ENCODE measurements around the gene ERBIN.
"Not testable (repeated sequence)": the region's sequence is repeated elsewhere in the genome, so short reads cannot be mapped to it uniquely, and the experiment has no call there.

Gene ERBIN

GRCh38 chr5:65969539-65970393 lies 43.4 kb downstream of the ERBIN start:
- no peak for DNase-seq

GRCh38 chr5:65970481-65971367 lies 44.3 kb downstream of the ERBIN start:
- DNase-seq: no peak

GRCh38 chr5:65971643-65972042 lies 45.3 kb downstream of the ERBIN start:
- no peak for DNase-seq

GRCh38 chr5:65972896-65973295 lies 46.5 kb downstream of the ERBIN start:
- DNase-seq: not testable (repeated sequence)

GRCh38 chr5:65978251-65978650 lies 51.9 kb downstream of the ERBIN start:
- no peak for DNase-seq

GRCh38 chr5:65981548-65981947 lies 55.2 kb downstream of the ERBIN start:
- DNase-seq: no peak

- DNase-seq: no peak
Measured at GRCh38 chr5:65981969-65982619, 55.7 kb downstream of the ERBIN start.

GRCh38 chr5:65982635-65983034 lies 56.3 kb downstream of the ERBIN start:
- DNase-seq: no peak

- DNase-seq: no peak
Measured at GRCh38 chr5:65984098-65984885, 57.9 kb downstream of the ERBIN start.

GRCh38 chr5:65986050-65986451 lies 59.7 kb downstream of the ERBIN start:
- DNase-seq: no peak

- DNase-seq: no peak
Measured at GRCh38 chr5:65986796-65987195, 60.4 kb downstream of the ERBIN start.

- no peak for DNase-seq
Measured at GRCh38 chr5:65987982-65988381, 61.6 kb downstream of the ERBIN start.

- no peak for DNase-seq
Measured at GRCh38 chr5:65989158-65989557, 62.8 kb downstream of the ERBIN start.

GRCh38 chr5:65992630-65993029 lies 66.3 kb downstream of the ERBIN start:
- DNase-seq: no peak

- no peak for DNase-seq
Measured at GRCh38 chr5:65994117-65994786, 67.9 kb downstream of the ERBIN start.

GRCh38 chr5:65999061-65999723 lies 72.8 kb downstream of the ERBIN start:
- DNase-seq: no peak

- no peak for DNase-seq
Measured at GRCh38 chr5:66001952-66002351, 75.6 kb downstream of the ERBIN start.

GRCh38 chr5:66002415-66002814 lies 76.0 kb downstream of the ERBIN start:
- DNase-seq: no peak

GRCh38 chr5:66004216-66004615 lies 77.8 kb downstream of the ERBIN start:
- DNase-seq: no peak

GRCh38 chr5:66009277-66009676 lies 82.9 kb downstream of the ERBIN start:
- no peak for DNase-seq

GRCh38 chr5:66010476-66010875 lies 84.1 kb downstream of the ERBIN start:
- no peak for DNase-seq
